ENCODE data around the gene ODAD4. TPM values are rescaled to one million over a fixed set of nuclear protein-coding genes. Genes with fewer than 3 reads are reported as not detected.
"Not testable (repeated sequence)": the region's sequence is repeated elsewhere in the genome, so short reads cannot be mapped to it uniquely, and the experiment has no call there.

Gene ODAD4
- total RNA-seq, 1 experiment from 2014 or later = 1.3 TPM

GRCh38 chr17:41912925-41913324 is 17.5 kb upstream of the ODAD4 start:
- DNase-seq (ENCODE audit: extremely low read depth, low read depth) = no peak

GRCh38 chr17:41913798-41914197 is 16.6 kb upstream of the ODAD4 start:
- no peak for DNase-seq (ENCODE audit: extremely low read depth, low read depth)

GRCh38 chr17:41914358-41914766 is 16.1 kb upstream of the ODAD4 start:
- DNase-seq (ENCODE audit: extremely low read depth, low read depth) = no peak

DNA sequence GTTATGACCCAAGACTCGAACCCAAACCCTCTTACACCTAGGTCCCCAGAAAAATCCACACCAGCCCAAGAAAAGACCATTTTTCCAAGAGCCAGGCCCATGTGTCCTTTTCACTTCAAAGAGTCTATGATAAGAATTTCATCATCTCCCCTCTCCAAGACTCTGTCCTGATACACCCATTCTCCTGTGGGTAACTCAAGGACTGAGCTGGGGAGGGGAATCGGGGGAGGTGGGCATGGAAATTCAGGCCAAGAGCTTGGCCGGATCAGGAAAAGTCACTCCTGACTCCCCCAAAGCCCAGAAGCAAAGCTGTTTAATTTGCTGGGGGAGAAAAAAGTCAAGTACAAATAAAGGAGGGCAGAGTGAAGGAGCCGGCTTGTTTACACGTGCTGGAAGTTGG is 15.4 kb upstream of the ODAD4 start:
- no peak for DNase-seq (ENCODE audit: extremely low read depth, low read depth)

GRCh38 chr17:41915566-41915965 is 14.9 kb upstream of the ODAD4 start:
- DNase-seq (ENCODE audit: extremely low read depth, low read depth) = no peak

GRCh38 chr17:41917192-41917591 is 13.2 kb upstream of the ODAD4 start:
- DNase-seq (ENCODE audit: extremely low read depth, low read depth) = no peak

- no peak for DNase-seq (ENCODE audit: extremely low read depth, low read depth)
Observed at GRCh38 chr17:41917679-41918313, 12.6 kb upstream of the ODAD4 start.

DNA sequence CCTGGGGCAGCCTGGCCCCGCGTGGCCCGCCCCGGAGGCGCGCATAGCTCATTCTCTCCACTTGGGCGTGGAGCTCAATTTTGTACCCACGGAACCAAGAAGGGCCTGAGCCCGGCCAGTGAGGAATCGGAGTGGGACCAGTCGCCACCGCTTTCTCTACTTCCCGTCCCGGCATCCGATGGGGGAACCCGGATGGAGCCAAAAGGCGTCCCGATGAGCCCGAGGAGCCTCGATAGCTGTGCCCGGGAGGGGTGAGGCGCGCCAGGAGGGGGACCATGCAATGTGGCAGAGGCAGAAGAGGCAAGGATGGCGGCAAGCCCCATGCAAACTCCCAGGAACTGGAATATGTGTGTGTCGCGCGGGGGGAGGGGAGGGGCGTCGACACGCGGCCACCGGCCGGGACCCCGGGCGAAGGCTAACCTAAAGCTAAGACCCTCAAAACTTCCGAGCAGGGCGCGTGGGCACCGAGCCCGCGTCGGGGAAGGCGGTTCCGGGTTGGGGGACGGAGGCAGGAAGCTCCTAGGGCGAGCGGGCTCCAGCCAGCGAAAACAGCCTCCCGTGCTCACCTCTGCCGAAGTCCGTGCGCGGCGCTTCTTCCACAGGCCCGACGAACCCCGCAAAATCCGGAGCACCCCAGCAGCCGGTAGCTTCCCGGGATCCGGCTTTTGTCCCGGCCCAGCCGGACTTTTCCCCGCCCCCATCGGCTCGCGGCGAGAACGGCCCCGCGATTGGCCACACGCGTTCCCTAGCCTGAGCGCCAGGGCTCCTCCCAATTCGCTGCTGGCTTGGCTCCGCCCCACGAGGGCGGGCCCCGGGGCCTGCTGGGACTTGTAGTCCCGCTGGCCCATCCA is 11.9 kb upstream of the ODAD4 start, which contains the start of gene ACLY:
ACLY (minus strand) TSS at position 638 of the 851 bp plus-strand sequence. CDS start 5,078 bp downstream, outside the sequence.
- peak; percentile 96 for DNase-seq (ENCODE audit: extremely low read depth, low read depth)

DNA sequence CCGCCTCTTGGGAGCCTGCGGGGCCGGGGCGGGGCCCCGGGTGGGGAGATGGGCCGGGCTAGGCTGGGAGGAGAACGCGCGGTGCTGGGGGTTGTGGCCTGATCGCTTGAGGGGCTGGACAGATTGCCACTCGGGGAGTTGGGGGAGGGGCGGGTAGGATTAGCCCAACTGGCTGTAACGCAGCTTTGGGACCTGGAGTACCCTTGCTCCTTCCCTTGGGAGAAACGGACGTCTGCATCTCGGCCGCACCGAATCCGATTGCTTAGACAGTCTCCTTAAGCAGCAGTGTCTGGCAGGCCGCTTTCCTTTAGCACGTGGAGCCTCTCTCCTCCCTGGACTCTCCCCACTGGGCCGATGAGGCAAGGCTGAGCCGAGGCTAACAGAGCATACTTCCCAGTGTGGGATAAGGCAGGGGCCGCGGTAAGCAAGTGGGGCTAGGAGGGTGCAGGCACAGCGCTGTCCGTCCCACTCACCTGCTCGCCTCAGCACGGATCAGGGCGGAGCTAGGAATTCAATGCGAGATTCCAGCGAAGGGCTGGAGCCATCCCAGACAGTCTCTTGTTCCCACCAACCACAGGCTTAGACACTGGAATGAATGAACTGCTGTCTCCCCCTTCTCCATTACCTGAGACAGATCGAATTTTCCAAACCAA is 11.1 kb upstream of the ODAD4 start:
- no peak for DNase-seq (ENCODE audit: extremely low read depth, low read depth)

GRCh38 chr17:41919840-41920579 is 10.4 kb upstream of the ODAD4 start:
- no peak for DNase-seq (ENCODE audit: extremely low read depth, low read depth)

DNA sequence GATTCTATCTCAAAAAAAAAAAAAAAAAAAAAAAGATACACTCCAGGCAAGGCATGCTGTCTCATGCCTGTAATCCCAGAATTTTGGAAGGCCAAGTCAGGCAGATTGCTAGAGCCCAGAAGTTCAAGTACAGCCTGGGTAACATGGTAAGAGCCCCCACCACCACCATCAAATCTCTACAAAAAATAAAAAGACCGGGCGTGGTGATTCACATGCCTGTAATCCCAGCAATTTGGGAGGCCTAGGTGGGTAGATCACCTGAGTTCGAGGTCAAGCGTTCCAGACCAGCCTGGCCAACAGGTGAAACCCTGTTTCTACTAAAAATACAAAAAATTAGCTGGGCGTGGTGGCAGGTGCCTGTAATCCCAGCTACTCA is 9.8 kb upstream of the ODAD4 start:
- DNase-seq (ENCODE audit: extremely low read depth, low read depth) = no peak

GRCh38 chr17:41925991-41926590 is 4.3 kb upstream of the ODAD4 start:
- no peak for DNase-seq (ENCODE audit: extremely low read depth, low read depth)

DNA sequence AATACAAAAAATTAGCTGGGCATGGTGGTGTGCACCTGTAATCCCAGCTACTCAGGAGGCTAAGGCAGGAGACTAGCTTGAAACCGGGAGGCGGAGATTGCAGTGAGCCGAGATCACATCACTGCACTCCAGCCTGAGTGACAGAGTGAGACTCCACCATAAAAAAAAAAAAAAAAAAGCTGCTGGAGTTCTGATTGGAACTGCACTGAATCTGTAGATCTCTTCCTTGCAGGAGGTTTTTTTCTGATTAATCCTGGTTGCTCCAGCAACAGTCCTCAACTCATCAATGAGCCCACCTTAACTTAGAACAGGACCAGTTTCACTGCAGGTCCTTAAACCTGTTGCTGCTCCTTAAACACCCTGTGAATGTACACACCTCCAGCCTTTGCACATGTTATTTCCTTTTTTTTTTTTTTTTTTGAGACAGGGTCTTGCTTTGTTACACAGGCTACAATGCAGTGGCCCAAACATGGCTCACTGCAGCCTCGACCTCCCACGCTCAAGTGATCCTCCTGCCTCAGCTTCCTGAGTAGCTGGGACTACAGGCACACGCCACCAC is 1.6 kb upstream of the ODAD4 start:
- no peak for DNase-seq (ENCODE audit: extremely low read depth, low read depth)

GRCh38 chr17:41930833-41931156 is 378 bp downstream of the ODAD4 start:
- not testable (repeated sequence) for DNase-seq (ENCODE audit: extremely low read depth, low read depth)

DNA sequence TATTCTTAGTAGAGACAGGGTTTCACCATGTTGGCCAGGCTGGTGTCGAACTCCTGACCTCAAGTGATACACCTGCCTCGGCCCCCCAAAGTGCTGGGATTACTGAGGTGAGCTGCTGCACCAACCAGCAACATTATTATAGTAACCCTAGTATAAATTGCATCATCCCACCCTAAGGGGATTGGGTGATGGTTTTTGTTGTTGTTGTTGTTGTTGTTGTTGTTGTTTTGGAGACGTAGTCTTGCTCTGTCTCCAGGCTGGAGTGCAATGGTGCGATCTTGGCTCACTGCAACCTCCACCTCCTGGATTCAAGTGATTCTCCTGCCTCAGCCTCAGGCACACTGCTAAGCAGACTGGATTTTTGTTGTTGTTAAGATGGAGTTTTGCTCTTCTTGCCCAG is 1.3 kb downstream of the ODAD4 start:
- not testable (repeated sequence) for DNase-seq (ENCODE audit: extremely low read depth, low read depth)

DNA sequence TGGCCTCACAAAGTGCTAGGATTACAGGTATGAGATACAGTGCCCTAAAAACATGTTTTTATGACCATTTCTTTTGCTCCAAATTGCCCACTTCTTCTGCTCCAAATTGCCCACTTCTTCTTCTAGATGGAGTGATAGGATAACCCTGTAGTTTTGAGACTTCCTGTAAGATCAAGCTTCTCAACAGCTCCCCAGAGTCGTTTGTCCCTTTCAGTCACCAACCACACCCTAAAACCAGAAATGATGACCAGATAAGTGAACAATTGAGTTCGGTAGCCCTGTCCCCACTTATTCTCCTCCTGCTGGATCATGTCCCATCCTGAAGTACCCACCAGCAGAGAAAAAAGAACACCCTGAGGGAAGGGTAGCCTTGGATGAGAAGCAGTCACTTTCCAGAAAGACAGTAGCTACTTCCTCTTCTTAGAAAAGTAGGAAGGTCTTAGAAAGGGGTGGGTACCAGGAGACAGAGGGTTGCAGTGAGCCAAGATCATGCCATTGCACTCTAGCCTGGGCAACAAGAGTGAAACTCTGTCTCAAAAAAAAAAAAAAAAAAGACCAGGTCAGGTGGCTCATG is 2.5 kb downstream of the ODAD4 start:
- no peak for DNase-seq (ENCODE audit: extremely low read depth, low read depth)

- DNase-seq (ENCODE audit: extremely low read depth, low read depth) = no peak
Observed at GRCh38 chr17:41935641-41936040, 5.2 kb downstream of the ODAD4 start.

DNA sequence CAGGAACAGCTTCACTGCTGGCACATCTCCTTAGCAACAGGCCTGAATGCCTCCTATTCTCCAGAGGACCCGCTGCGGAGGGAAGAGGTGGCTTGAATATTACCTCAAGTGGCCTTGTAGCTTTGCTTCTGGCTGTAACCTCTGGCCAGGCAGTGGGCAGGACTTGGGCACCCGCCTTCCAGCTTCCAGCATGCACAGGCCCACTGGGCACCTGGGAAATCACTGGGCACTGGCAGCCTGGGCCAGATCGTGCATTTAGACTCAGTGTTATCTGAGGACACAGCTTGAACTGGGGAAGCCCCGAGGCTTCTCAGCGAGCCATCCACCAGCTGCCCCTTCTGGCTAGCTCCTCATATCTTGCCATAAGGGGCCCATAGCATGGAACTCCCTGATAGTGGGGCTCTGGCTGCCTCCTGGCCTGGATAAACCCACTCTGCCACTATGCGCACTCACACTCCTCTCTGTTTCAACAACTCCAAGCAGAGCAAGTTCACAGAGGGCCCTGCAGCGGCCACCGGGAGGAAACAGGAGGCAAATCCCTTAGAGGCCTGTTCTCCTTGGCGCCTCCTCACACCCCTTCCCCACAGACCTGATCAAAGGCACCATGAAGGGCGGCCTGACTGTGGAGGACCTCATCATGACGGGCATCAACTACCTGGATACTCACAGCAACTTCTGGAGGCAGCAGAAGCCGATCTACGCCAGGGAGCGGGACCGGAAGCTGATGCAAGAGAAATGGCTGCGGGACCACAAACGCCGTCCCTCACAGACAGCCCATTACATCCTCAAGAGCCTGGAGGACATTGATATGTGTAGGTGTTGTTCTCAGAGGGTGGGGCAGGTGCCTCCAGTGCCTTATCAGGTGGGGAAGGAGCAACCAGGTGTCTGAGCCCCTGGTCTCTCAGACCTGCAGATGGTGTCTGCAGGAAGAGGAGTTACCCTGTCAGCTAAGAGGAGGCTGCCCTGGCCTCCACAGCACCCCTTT is 7.8 kb downstream of the ODAD4 start:
- no peak for DNase-seq (ENCODE audit: extremely low read depth, low read depth)

Data from NCI-H460 (cell line).